LNCaP clone FGC (cell line): ENCODE measurements around the gene PFKFB2.

Experiments used
- DNase-seq: peaks from one replicate; pipeline ENCODE4 v3.0.0-alpha.2; 2011; ENCODE audit warnings: low read depth
- H3K4me3 ChIP-seq: 2 replicates; pipeline ENCODE4 v1.5.1; 2011; ENCODE audit warnings: mild to moderate bottlenecking, low read depth, low read length, control low read depth
- TF ChIP-seq, protein P1 (sequence below): IDR thresholded peaks from 2 replicates; pipeline ENCODE4 v1.5.1; 2012; ENCODE audit warnings: mild to moderate bottlenecking; ENCODE audit not compliant: control insufficient read depth, insufficient read depth; ENCODE audit errors: extremely low read depth

PFKFB2 gene

GRCh38 chr1:207027921-207028320 lies 25.2 kb upstream of the PFKFB2 start:
- peak overlapping the region; percentile 63 for H3K4me3 ChIP-seq
- TF ChIP-seq, protein P1, sequence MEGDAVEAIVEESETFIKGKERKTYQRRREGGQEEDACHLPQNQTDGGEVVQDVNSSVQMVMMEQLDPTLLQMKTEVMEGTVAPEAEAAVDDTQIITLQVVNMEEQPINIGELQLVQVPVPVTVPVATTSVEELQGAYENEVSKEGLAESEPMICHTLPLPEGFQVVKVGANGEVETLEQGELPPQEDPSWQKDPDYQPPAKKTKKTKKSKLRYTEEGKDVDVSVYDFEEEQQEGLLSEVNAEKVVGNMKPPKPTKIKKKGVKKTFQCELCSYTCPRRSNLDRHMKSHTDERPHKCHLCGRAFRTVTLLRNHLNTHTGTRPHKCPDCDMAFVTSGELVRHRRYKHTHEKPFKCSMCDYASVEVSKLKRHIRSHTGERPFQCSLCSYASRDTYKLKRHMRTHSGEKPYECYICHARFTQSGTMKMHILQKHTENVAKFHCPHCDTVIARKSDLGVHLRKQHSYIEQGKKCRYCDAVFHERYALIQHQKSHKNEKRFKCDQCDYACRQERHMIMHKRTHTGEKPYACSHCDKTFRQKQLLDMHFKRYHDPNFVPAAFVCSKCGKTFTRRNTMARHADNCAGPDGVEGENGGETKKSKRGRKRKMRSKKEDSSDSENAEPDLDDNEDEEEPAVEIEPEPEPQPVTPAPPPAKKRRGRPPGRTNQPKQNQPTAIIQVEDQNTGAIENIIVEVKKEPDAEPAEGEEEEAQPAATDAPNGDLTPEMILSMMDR = no peak
- peak; percentile 94 for DNase-seq

DNA sequence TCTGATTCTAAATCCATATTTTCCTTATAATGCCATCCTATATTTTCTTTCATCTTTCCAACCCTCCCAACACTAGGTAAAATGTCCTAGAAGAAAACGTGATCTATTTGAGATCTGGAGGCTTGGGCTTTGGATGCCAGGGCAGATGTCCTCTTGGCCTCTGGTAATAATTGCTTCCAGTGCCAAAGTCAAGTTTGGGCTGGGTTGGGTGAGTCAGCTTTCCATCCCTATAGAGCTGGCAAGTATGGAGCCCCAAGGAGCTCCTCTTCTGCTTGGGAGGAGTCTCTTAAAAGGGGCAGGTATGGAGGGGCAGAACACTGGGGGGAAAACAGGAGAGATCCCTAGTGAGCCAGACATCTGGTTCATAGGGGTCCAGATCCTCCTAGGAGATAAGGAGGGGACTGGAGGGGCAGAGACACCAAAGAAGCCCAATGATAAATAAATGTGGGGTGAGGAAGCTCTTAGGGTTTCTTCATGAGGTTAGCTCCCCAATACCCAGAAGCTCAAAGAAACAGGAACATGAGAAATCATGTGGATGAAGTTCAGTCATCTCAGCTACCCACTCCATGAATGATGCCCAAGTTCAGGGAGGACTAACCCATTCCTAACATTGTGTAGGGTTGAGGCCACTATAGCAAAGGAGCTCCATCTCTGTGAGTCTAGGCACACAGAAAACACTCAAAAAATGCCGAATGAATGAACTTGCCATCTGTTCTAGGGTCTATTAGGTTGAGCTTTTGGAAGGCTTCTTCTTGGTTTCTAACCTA lies 24.0 kb upstream of the PFKFB2 start:
- TF ChIP-seq, protein P1 = no peak
- DNase-seq = peak; percentile 88
- peak overlapping the region; percentile 63 for H3K4me3 ChIP-seq

- peak overlapping the region; percentile 63 for H3K4me3 ChIP-seq
- no peak for DNase-seq
Measured at GRCh38 chr1:207029701-207030521, 23.2 kb upstream of the PFKFB2 start.

DNA sequence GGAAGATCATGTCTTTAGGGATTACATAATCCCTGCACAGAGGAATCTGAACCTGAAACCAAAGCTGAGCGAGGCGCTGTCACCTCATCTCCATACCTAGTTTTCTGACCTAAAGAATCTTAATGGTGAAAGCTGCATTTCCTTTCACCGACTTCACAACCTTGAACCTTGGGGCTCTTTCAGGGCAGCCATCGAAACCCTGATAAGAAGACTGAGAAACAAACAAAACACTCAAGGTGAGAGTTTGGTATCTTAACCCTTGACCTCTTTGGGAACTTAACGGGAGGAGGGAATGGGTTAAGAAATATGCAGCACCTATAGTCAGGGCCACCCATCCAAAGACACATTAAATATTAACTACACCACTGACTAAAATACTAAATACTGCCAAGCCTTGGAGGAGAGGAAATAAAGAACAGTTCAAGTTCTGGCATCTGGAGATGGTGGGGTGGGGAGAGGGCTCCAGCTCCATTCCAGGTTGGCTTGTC lies 22.5 kb upstream of the PFKFB2 start:
- peak overlapping the region; percentile 63 for H3K4me3 ChIP-seq
- TF ChIP-seq, protein P1 = no peak
- no peak for DNase-seq

More at GRCh38 chr1:207029701-207030521, 23.2 kb upstream of the PFKFB2 start:
- TF ChIP-seq, protein P1 = no peak

DNA sequence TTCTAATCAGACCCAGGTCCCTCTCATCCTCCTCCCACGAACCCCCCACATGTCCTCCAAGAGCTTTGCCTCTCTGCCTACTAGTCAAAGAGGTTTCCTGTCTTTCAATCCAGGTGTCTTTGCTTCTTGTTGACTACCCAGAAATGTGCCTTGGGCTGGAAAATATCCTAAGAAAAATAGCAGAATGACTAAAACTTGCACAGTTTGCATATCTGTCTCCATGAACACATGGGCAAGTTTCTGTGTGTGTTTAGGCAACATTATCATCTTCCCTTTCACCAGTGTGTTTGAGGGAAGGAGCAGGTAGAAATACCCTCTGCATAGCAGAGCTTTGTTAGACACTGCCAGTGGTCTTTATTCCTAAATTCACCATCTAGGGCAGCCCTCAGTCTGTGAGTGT lies 22.1 kb upstream of the PFKFB2 start:
- DNase-seq = no peak
- H3K4me3 ChIP-seq = peak overlapping the region; percentile 63
- TF ChIP-seq, protein P1 = no peak

GRCh38 chr1:207031632-207032264 lies 21.3 kb upstream of the PFKFB2 start:
- TF ChIP-seq, protein P1 = no peak
- DNase-seq = peak; percentile 99
- H3K4me3 ChIP-seq = peak overlapping the region; percentile 63
